HCT116 (cell line): ENCODE results near the gene SDK1. TPM values are rescaled to one million over a fixed set of nuclear protein-coding genes. Genes with fewer than 3 reads are reported as not detected.
A peak's percentile ranks its signal among the peaks of the same experiment; 100 is the strongest.

Source experiments
- ATAC-seq: fragments of 200-7000 bp; cut with Tn5 transposase; 2 replicates; pipeline ENCODE4 v1.9.1; 2020; ENCODE audit warnings: mild to moderate bottlenecking, moderate library complexity
- BruUV-seq: library from RNA; stranded (reverse); fragments of 400-500 nt; replicated peaks from 2 replicates; lab custom pipeline; 2021; lab: Mats Ljungman, UMichigan
- CTCF ChIA-PET: fragments of 300-600 bp; sonication (Branson Sonifier 250); formaldehyde crosslinking; loops from one replicate; lab custom pipeline; 2021; ENCODE audit warnings: antibody characterized with exemption; lab: Charles Lee
- POLR2A ChIA-PET: fragments of 300-600, 350-600 bp; sonication (Branson Sonifier 250); formaldehyde crosslinking; loops from one replicate; lab custom pipeline; 2021; ENCODE audit warnings: antibody characterized with exemption; lab: Charles Lee
- RAD21 ChIA-PET, 2 experiments: fragments of 300-600 bp; sonication (Branson Sonifier 250); formaldehyde crosslinking; loops; one replicate each; lab custom pipeline; 2023; ENCODE audit warnings: low total read pairs in 2 of 2; ENCODE audit not compliant: uncharacterized antibody in 2 of 2, unreplicated experiment in 2 of 2, low non-redundant PET in 1 of 2; lab: Charles Lee
- DNase-seq: peaks from one replicate; pipeline ENCODE4 v3.0.0-alpha.2; 2010; ENCODE audit warnings: low read depth, low spot score
- H2AFZ ChIP-seq: fragments of 200-600 bp; shearing (Covaris generic), sonication (generic); 2 replicates; pipeline ENCODE4 v1.6.1; 2017; ENCODE audit warnings: low read depth, mixed run types, mixed read lengths, antibody characterized with exemption, low read length; ENCODE audit not compliant: poor library complexity, severe bottlenecking
- H3K27ac ChIP-seq: 2 replicates; pipeline ENCODE4 v1.5.1; 2012; ENCODE audit warnings: low read depth, low read length
- H3K27me3 ChIP-seq: fragments of 200-600 bp; sonication (generic); 2 replicates; pipeline ENCODE4 v1.6.1; 2016; ENCODE audit warnings: mixed run types, low read length, mixed read lengths; ENCODE audit not compliant: insufficient read depth
- H3K36me3 ChIP-seq, 2 experiments: fragments of 200-500 bp in 1 of 2; fragments of 200-600 bp in 1 of 2; sonication (Bioruptor generic) in 1 of 2; sonication (generic) in 1 of 2; 2 replicates each; pipeline versions ENCODE4 v1.5.1 to v1.6.1; 2014 to 2016; ENCODE audit warnings: low read length in 2 of 2, inconsistent platforms in 1 of 2, mixed read lengths in 1 of 2, mixed run types in 1 of 2; ENCODE audit not compliant: insufficient read depth in 2 of 2, control insufficient read depth in 1 of 2
- H3K4me1 ChIP-seq, 2 experiments: fragments of 200-600 bp in 1 of 2; sonication (generic) in 1 of 2; 2 replicates each; pipeline versions ENCODE4 v1.5.1 to v1.6.1; 2012 to 2017; ENCODE audit warnings: low read length in 2 of 2, inconsistent platforms in 1 of 2, mild to moderate bottlenecking in 1 of 2, mixed read lengths in 1 of 2, mixed run types in 1 of 2, moderate library complexity in 1 of 2; ENCODE audit not compliant: insufficient read depth in 2 of 2, control insufficient read depth in 1 of 2
- H3K4me2 ChIP-seq: fragments of 200-600 bp; sonication (generic); 2 replicates; pipeline ENCODE4 v1.6.1; 2017; ENCODE audit warnings: mixed run types, low read length, mixed read lengths
- H3K4me3 ChIP-seq, 2 experiments: fragments of 200-600 bp in 1 of 2; sonication (generic) in 1 of 2; replicated peaks in 1 of 2; 2 replicates each; pipeline ENCODE4 v1.5.1; 2011 to 2016; ENCODE audit warnings: low read length in 2 of 2, control low read depth in 1 of 2, low read depth in 1 of 2, mild to moderate bottlenecking in 1 of 2, mixed read lengths in 1 of 2, mixed run types in 1 of 2
- H3K79me2 ChIP-seq: fragments of 200-600 bp; sonication (generic); 2 replicates; pipeline ENCODE4 v1.6.1; 2017; ENCODE audit warnings: mild to moderate bottlenecking, mixed run types, low read length, moderate library complexity, mixed read lengths; ENCODE audit not compliant: insufficient read depth
- H3K9ac ChIP-seq: fragments of 200-600 bp; sonication (generic); 2 replicates; pipeline ENCODE4 v1.6.1; 2016; ENCODE audit warnings: low read length, mixed read lengths
- H3K9me2 ChIP-seq: fragments of 200-600 bp; sonication (generic), shearing (Covaris generic); 2 replicates; pipeline ENCODE4 v1.6.1; 2017; ENCODE audit warnings: mixed run types, mild to moderate bottlenecking, moderate library complexity; ENCODE audit not compliant: insufficient read depth
- H3K9me3 ChIP-seq, 2 experiments: fragments of 200-500 bp in 1 of 2; fragments of 200-600 bp in 1 of 2; sonication (Bioruptor generic) in 1 of 2; sonication (generic) in 1 of 2; 2 replicates each; pipeline ENCODE4 v1.6.1; 2014 to 2017; ENCODE audit warnings: low read length in 2 of 2, mixed read lengths in 2 of 2, inconsistent platforms in 1 of 2, low read depth in 1 of 2, mild to moderate bottlenecking in 1 of 2, mixed run types in 1 of 2, moderate library complexity in 1 of 2; ENCODE audit not compliant: control insufficient read depth in 1 of 2, insufficient read depth in 1 of 2
- H4K20me1 ChIP-seq: fragments of 200-600 bp; sonication (generic), shearing (Covaris generic); 2 replicates; pipeline ENCODE4 v1.6.1; 2017; ENCODE audit warnings: mixed run types, mild to moderate bottlenecking, moderate library complexity; ENCODE audit not compliant: insufficient read depth
- CTCF ChIP-seq, 3 experiments: fragments of 200-600 bp in 1 of 3; sonication (generic) in 1 of 3; IDR thresholded peaks in 2 of 3; conservative IDR thresholded peaks in 1 of 3; 2 replicates each; pipeline ENCODE4 v1.5.1; 2012 to 2017; ENCODE audit warnings: low read depth in 2 of 3, low read length in 2 of 3, antibody characterized with exemption in 1 of 3, borderline replicate concordance in 1 of 3, control low read depth in 1 of 3, mild to moderate bottlenecking in 1 of 3, mixed read lengths in 1 of 3, mixed run types in 1 of 3, moderate library complexity in 1 of 3; ENCODE audit not compliant: insufficient read depth in 1 of 3
- RAD21 ChIP-seq: IDR thresholded peaks from 2 replicates; pipeline ENCODE4 v1.6.1; 2012; ENCODE audit warnings: low read depth, mild to moderate bottlenecking
- REST ChIP-seq: IDR thresholded peaks from 2 replicates; pipeline ENCODE4 v1.6.1; 2012; ENCODE audit warnings: low read depth
- SRF ChIP-seq: IDR thresholded peaks from 2 replicates; pipeline ENCODE4 v1.6.1; 2012; ENCODE audit warnings: low read depth
- intact Hi-C: fragments of 100-400 bp; cut with micrococcal nuclease; formaldehyde crosslinking; loops from 2 replicates; pipeline ENCODE4 v1.10.0; 2022
- total RNA-seq: library from RNA; stranded (reverse); gene quantifications from one replicate; pipeline ENCODE4 v1.2.1, GENCODE V29; 2021; ENCODE audit not compliant: unreplicated experiment

SDK1 gene
- total RNA-seq, 1 experiment from 2014 or later = 0.05 TPM

- no peak for TF ChIP-seq REST
Measured at GRCh38 chr7:3918576-3918975, 617.5 kb downstream of the SDK1 start (continued).

GRCh38 chr7:3922175-3922635, 621.2 kb downstream of the SDK1 start:
- intact Hi-C loops = loop anchor here (5.0 kb wide), 2 partner anchors 550 to 710 kb away; no protein-coding TSS in a partner anchor
- Histone ChIP-seq H4K20me1 (no peaks in the 10 kb centered on the region), H3K27ac (no peak overlapping the region), H3K4me2 (peak overlapping the region; percentile 37), H3K36me3 (no peaks in the 10 kb centered on the region), H3K9me2 (no peaks in the 10 kb centered on the region), H3K9me3 (no peaks in the 10 kb centered on the region), H2AFZ (peak overlapping the region; percentile 69), H3K27me3 (0 out of 2 replicates have a peak, but pooled peaks cover 6% of the 10 kb centered on the region), H3K4me3 (no peak overlapping the region), H3K79me2 (no peaks in the 10 kb centered on the region)
- RAD21 ChIA-PET = no interaction called here
- ATAC-seq (peak; percentile 96), DNase-seq (peak; percentile 72)
- POLR2A ChIA-PET = no interaction called here
- no TSS peak for BruUV-seq
- CTCF ChIA-PET = interaction anchor here (1.0 to 1.7 kb wide), 2 partner anchors 9 to 557 kb away, joined by 3 to 8 read pairs; no protein-coding TSS in a partner anchor
- TF ChIP-seq RAD21 (peak; percentile 49), SRF (no peak), CTCF (IDR thresholded peaks at IDR 0.05 in 2 of 3, conservative IDR thresholded peaks at IDR 0.05 in 1 of 3; ENCODE audit: borderline replicate concordance in 1 of 3, insufficient read depth in 1 of 3, low read depth in 2 of 3, low read length in 2 of 3) (peak; percentile 4 to 41 (median 18); a peak in 2 of 6 replicates)
- TF ChIP-seq, all 23 proteins: peak for 2
- peaks cover 0 to 5% of the 10 kb centered on the region in 2 experiments; a peak in 3 of 4 replicates for H3K4me1 ChIP-seq
- no peak overlapping the region for H3K9ac ChIP-seq
